ENCODE data around the gene MOXD1. TPM values are rescaled to one million over a fixed set of nuclear protein-coding genes. Genes with fewer than 3 reads are reported as not detected.

The MOXD1 gene
- total RNA-seq, 4 donors from 2014 or later: 5.5 to 16.3 (median 8.3) TPM; not detected in 1

DNA sequence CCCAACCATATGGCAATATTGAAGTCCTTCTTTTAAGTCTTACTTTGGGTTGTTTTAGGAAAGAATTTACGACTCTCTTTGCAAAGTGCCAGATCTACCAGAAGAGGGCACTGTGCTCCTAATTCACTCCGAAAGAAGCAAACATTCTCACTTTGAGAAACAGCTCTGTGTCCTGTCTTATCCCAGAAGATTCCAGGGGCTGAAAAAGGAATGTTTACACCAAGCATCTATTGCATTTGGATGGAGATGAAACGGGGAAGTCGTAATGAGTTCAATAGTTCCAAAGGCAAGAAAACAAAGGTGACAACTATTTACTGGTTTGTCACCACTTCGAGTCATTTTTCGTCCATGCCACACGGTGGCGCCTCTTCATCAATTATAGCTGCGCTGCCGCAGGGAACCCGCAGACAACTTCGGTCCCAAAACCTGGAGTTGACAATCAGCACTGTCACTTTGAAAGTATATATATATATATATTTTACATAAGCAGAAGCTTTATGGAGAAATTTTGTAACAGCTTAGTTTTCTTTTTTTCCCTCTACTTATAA lies 121.6 kb downstream of the MOXD1 start:
- 0 to 1% methylated on average over 11 to 12 of the region's 12 CpGs for WGBS, 2 donors (ENCODE audit: low coverage in 1 of 2)
- Histone ChIP-seq H3K27me3 (peaks cover 3% of the 10 kb centered on the region), H3K36me3 (no peaks in the 10 kb centered on the region), H3K4me1 (peaks cover 0 to under 1% (median 0%) of the 10 kb centered on the region in 4 donors), H3K4me3 (peak overlapping the region in 3 of 4 donors; percentile 22 to 49 (median 29)), H3K27ac (peak overlapping the region in 1 of 4 donors; percentile 36), H3K9me3 (no peaks in the 10 kb centered on the region)
- intact Hi-C loops (cut with DNase I; ENCODE audit: low total_unique reads) (loop anchor here (10.0 kb wide), 1 partner anchor 205 kb away; no protein-coding TSS in a partner anchor), in situ Hi-C loops (cut with MboI; ENCODE audit: low pct_ligation_motif_present in 1 of 4, low pct_unique_long_range_greater_than_20kb in 1 of 4, low sequenced_read_pairs in 3 of 4) (loop anchor here in 2 of 4 donors (10.0 kb wide), 1 partner anchor 205 kb away; no protein-coding TSS in a partner anchor)
- DNase-seq: peak; percentile 77
- TF ChIP-seq POLR2A (IDR thresholded peaks at IDR 0.05) (no peak), POLR2AphosphoS5 (IDR thresholded peaks at IDR 0.05) (no peak)
- TF ChIP-seq, protein P1, sequence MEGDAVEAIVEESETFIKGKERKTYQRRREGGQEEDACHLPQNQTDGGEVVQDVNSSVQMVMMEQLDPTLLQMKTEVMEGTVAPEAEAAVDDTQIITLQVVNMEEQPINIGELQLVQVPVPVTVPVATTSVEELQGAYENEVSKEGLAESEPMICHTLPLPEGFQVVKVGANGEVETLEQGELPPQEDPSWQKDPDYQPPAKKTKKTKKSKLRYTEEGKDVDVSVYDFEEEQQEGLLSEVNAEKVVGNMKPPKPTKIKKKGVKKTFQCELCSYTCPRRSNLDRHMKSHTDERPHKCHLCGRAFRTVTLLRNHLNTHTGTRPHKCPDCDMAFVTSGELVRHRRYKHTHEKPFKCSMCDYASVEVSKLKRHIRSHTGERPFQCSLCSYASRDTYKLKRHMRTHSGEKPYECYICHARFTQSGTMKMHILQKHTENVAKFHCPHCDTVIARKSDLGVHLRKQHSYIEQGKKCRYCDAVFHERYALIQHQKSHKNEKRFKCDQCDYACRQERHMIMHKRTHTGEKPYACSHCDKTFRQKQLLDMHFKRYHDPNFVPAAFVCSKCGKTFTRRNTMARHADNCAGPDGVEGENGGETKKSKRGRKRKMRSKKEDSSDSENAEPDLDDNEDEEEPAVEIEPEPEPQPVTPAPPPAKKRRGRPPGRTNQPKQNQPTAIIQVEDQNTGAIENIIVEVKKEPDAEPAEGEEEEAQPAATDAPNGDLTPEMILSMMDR (IDR thresholded peaks at IDR 0.05): peak; percentile 82 to 96 (median 94)

DNA sequence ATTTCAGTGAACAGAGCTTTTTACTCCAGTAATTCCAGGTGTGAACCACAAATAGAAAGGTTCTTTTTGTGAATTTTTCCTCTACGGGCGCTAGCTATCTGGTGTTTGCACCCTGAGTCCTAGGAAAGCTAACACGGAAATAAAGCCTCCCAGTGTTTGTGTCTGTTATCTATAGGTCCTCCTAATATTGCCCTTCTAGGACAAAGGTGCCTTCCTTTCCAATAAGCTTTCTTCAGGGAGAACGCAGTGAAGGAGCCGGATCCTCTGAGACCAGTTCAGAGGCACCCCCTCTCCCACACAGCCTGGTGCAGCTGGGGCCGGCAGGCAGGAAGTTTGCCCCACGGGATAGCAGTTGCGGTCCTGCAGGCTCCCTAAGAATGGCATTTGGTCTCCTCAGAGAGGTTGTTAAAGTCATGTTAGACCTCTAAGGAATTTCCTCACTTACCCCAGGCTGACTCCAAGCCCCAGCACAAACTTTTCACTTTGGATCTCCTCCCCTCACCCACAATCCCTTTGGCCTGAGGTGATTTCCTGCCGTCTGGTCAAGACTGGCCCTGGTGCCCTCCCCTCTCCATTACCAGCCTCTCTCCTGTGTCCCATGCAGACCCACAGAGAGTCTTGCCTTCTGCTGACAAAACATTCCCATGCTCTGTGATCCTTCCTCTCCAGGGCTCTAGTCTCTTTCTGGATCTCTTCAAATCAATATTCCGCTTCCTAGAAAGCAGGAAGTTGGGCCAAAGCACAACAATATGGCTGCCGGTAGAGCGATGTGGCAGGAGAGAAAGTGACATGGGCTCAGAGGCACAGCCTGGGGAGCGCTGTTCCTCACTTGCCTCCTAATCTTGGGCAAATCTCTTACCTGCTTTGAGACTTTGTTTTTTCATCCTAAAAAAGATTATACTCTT lies 126.0 kb downstream of the MOXD1 start:
- H3K9me3 ChIP-seq: no peaks in the 10 kb centered on the region
- no peak overlapping the region for H3K27ac ChIP-seq
- TF ChIP-seq POLR2A (IDR thresholded peaks at IDR 0.05) (no peak), POLR2AphosphoS5 (IDR thresholded peaks at IDR 0.05) (no peak), EP300 (IDR thresholded peaks at IDR 0.05; ENCODE audit: low read depth) (no peak)
- TF ChIP-seq, protein P1 (IDR thresholded peaks at IDR 0.05): no peak
- H3K27me3 ChIP-seq: no peaks in the 10 kb centered on the region
- no peaks in the 10 kb centered on the region for H3K36me3 ChIP-seq
- in situ Hi-C loops (cut with MboI; ENCODE audit: low pct_ligation_motif_present in 1 of 4, low pct_unique_long_range_greater_than_20kb in 1 of 4, low sequenced_read_pairs in 3 of 4) (loop anchor here in 2 of 4 donors (10.0 kb wide), 1 partner anchor 209 kb away; no protein-coding TSS in a partner anchor), intact Hi-C loops (cut with DNase I; ENCODE audit: low total_unique reads) (no loop called here)
- DNase-seq: no peak
- peaks cover 0 to 9% (median 0%) of the 10 kb centered on the region in 4 donors for H3K4me1 ChIP-seq
- H3K4me3 ChIP-seq: no peak overlapping the region
- WGBS, 2 donors (ENCODE audit: low coverage in 1 of 2): 75 to 86% methylated on average over 12 to 13 of the region's 13 CpGs

DNA sequence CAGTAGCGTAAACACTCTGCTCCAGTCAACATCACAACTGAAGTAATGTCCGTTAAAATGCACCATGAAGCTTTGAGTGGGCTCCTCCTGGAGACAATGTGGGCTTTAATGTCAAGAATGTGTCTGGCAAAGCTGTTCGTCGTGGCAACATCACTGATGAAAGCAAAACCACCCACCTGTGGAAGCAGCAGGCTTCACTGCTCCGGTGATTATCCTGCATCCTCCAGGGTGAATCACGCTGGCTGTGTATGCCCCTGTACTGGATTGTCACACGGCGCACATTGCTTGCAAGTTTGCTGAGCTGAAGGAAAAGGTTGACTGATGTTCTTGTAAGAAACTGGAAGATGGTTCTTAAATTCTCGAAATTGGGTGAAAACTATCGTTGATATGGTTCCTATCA lies 128.5 kb downstream of the MOXD1 start:
- DNase-seq: no peak
- in situ Hi-C loops (cut with MboI; ENCODE audit: low pct_ligation_motif_present in 1 of 4, low pct_unique_long_range_greater_than_20kb in 1 of 4, low sequenced_read_pairs in 3 of 4): loop anchor here in 2 of 4 donors (10.0 kb wide), 1 partner anchor 212 kb away; no protein-coding TSS in a partner anchor
- H3K27me3 ChIP-seq: no peaks in the 10 kb centered on the region
- no peak overlapping the region for H3K27ac ChIP-seq
- 82 to 100% methylated on average over 2 to 10 of the region's 10 CpGs for WGBS, 2 donors (ENCODE audit: low coverage in 1 of 2)
- TF ChIP-seq POLR2AphosphoS5 (IDR thresholded peaks at IDR 0.05): no peak
- TF ChIP-seq, protein P1 (IDR thresholded peaks at IDR 0.05): no peak
- no peak for TF ChIP-seq EP300 (IDR thresholded peaks at IDR 0.05; ENCODE audit: low read depth)
- no peak for TF ChIP-seq POLR2A (IDR thresholded peaks at IDR 0.05)
- intact Hi-C loops (cut with DNase I; ENCODE audit: low total_unique reads): no loop called here
- H3K4me3 ChIP-seq: no peak overlapping the region
- H3K9me3 ChIP-seq: no peaks in the 10 kb centered on the region
- no peaks in the 10 kb centered on the region for H3K36me3 ChIP-seq
- H3K4me1 ChIP-seq: peaks cover 0 to 9% (median 0%) of the 10 kb centered on the region in 4 donors
